Central memory CD4-positive, alpha-beta T cell (primary cell): ENCODE measurements around the gene HTR7.
A peak's percentile ranks its signal among the peaks of the same experiment; 100 is the strongest.

Source experiments
- DNase-seq: peaks from one replicate; pipeline ENCODE4 v3.0.0; 2022

The HTR7 gene

DNA sequence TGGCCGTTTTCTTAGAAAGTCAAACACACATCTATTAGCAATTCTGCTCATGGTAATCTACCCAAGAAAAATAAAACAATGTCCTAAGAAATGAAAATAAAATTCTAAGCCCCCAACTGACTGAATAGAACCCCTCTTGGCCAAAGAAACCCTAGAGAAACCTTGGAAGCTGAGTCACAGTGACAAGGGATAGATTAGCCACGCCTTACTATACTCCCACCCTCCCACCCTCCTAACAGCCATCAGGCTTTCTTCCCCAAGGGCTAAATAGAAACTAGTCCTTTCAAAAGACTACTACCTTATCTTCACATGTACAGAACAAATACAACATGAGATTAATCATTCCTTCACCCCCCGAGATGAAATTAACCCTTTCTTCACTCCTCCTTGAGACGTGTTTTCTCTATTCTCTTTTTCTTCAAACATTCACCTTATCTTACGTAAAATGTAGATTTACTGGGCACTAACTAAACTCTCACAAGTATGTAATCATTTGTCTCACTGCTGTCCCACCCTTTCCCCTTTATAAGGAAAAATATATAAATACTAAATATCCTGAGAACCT is 57.5 kb downstream of the HTR7 start:
- DNase-seq: no peak

DNA sequence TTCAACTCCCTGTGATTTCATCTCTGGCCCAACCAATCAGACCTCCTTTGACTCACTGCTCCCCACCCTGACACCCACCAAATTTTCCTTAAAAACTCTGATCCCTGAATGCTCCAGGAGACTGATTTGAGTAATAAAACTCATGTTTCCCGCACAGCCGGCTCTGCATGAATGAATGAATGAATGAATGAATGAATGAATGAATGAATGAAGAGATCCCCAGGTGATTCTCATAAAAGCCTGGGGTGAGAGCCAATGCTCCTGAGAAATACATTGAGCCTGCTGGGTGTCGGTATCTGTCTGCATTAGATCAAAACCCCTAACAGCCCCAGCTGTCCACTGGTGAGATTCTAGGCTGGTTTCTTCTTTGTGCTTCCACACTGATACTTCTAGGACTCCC is 58.7 kb downstream of the HTR7 start:
- DNase-seq: no peak

DNA sequence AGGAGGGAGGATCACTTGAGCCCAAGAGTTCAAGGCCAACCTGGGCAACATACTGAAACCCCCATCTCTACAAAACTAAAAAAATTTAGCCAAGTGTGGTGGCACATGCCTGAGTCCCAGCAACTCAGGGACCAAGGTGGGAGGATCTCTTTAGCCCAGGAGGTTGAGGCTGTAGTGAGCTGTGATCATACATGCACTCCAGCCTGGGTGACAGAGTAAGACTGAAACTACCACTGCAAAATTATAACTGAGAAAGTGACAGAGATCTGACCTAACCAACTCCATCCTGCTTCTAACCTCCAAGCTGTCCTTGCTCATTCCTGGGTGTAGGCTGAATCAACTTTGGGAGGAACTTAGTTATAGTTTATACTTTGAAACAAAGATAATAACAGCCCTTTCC is 59.4 kb downstream of the HTR7 start:
- DNase-seq: no peak

DNA sequence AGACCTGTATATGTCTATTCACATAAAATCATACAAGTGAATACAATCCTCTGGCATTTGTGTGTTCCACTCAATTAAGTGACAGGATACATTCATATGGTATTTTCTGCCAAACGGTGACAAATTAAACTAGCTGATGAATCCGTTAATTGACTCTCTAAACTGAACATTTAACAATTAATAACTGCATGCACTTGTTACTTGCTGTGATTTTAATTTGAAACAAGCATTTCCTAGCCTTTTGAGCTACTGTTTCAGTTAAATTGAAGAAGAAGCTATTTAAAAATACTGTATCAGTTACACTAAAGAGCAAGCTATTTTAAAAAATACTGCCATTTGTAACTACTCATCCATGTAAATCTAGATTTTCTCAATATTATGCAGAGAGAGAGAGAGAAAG is 67.4 kb downstream of the HTR7 start:
- no peak for DNase-seq

DNA sequence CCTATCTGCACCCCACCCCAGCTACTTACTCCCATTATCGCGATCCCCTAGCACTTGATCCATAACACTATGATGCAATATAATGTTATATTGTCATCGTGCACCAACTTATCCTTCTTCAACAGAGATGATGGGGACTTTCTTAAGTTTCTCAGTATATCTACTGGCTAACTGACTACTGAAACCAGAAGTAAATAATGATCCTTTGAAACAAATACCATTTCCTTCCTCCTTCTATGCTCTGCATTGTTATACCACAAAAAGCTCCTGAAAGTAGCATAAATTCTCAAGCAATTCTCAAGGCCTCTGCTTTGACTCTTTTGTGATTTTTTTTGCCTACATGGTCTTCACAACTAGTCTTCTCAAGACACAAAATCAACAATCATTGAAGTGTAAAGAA is 68.9 kb downstream of the HTR7 start:
- no peak for DNase-seq

DNA sequence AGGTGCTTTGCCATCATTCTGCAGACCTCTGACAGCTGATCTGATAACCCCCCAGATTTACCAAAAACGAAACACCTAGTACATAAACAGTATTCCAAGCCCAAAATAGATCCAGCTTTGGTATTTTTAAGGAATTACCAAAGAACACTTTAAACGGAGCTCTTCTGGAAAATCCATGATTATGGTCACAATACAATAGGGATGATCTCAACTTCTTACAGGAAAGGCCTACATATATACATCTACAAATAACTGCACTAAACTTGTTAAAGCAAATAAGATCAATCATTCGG is 69.7 kb downstream of the HTR7 start:
- no peak for DNase-seq

DNA sequence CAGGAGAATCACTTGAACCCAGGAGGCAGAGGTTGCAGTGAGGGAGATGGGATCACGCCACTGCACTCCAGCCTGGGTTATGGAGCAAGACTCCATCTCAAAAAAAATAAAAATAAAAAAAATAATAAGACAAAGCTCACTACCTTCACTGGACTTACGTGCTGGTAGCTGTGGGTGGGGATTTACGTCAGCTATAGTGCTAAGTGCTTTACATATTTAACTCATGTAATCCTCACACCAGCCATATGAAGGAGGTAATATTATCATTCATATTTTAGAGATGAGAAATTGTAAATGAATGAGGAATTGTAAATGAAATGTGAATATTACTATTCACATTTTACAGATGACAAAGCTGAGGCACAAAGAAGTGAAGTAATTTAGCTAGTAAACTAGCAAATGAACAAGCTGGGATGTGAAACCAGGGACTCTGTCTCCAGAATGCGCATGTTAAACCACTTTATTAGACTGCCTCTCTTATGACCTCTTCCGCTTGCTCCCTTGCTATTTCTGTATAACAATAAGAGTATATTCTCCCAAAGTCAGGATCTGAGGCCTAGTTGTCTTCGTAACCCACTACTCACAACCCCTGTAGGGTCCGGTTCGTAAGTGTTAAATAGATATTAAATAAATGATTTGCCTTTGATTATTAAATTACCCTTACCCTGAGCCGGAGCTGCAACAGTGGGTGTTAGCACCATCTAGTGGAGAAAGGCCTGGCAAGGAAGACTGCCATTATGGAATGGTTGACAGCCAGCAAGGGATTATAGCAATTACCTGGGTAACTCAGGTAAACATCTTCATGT is 70.2 kb downstream of the HTR7 start:
- peak; percentile 2 for DNase-seq

DNA sequence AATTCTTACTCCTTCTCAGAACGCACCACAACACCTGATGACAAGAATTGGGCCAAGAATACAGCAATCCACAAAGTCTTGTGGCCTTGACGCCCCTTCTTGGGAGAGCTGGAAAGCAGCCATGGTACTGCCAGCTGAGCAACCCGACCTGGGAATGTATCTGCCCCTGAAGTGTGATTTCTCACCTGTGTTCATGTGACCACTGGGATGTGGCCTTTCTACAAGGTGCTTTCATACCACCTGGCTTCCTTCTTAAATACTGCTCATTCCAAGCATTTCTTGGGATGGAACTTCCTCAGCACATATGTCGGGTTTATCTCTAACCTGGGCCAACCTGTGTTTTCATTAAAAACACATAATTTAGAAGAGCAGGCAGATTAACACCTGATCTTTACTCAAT is 72.1 kb downstream of the HTR7 start:
- DNase-seq: no peak

DNA sequence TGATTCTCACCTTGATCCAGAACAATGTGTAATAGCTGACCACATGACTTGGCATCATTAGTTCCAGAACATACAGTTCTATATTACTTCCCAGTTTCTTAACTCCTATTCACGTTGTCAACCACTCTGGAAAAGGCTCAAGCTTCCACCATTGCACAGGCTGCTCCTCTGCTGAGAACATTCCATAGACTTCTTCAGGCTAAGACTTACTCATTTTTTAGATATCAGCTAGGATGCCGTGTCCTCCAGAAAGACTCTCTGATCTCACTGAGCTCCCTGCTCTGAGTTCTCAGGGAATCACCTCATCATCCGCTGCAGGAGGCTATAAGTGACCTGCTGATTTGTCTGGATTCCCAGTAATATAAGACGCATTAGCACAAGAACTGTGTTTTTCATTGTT is 73.1 kb downstream of the HTR7 start:
- DNase-seq: no peak

DNA sequence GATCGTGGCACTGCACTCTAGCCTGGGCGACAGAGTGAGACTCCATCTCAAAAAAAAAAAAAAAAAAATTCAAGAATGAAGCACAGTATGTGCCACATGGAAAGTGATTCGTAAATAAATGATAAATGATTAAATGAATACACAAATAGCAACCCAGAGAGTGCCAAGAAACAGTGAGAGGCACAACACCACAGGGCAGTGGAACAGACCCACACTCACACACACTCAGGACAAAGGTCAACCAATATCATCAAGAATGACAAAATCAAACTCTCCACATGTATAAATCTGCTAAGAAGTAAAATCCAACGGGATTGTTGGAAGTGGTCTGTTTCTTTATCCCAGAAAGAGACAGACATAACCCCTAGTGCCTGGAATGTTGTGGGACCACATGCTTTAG is 77.4 kb downstream of the HTR7 start:
- DNase-seq: no peak

DNA sequence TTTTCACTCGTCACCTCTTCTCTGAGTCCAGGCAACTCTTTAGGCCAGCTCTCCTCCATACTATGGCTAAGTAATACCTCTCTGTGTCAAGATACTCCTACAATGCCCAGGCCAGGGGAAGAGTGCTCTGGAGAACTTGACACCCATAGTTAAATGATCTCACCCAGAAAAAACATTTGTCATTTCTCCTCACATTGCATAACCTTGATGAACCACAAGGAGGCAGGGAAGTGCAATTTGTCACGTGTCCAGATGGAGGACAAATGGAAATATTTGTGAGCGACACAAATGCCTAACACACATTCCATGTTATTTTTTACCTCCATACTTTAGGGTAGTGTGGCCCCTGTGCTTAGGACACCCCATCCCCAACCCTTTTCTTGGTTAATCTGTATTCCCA is 78.3 kb downstream of the HTR7 start:
- DNase-seq: no peak

DNA sequence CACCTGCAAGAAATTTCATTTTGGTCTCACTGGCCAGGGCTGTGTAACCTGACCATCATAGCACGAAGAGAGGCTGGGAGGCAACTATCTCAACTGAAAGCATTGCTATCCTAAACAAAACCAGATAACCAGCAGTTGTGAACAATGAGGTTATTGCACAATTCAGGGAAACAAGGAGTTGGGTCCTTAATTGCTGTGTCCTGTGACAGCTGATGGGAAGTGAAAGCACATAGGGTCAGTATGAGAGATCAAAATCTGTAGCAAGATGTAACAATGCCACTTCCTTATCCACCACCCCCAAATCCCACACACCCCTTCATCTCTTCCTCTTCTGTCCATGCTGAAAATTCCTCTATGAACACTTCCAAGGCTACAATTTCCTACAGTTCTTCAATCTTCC is 80.2 kb downstream of the HTR7 start:
- DNase-seq: no peak

DNA sequence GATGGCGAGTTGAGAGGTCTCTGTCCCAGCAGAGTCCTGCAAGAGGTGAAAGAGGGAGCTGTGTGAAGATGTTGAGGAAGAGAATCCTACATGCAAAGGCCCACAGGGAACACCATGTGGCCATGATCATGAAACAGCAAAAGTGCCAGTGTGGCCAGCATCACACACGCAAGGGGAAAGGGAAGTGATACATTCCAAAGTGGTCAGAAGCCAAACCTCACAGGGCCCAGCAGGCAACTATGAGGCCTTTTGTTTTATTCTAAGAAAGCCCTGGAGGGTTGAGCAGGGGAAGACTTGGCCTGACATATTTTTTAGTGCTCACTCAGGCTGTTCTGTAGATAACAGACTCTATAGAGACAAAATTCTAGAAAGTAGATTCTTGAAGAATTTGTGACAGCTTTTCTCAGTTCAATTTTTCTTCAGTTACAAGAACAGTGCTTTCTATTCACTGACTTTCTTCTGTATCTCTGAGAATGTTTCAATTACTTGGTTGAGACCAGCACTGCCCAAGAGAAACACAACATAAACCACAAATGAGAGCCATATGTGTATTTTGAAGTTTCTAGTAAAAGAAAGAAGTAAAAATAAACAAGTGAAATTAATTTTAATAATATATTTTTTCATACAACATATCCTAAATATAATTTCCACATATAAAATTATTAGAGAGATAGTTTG is 82.3 kb downstream of the HTR7 start:
- DNase-seq: no peak

DNA sequence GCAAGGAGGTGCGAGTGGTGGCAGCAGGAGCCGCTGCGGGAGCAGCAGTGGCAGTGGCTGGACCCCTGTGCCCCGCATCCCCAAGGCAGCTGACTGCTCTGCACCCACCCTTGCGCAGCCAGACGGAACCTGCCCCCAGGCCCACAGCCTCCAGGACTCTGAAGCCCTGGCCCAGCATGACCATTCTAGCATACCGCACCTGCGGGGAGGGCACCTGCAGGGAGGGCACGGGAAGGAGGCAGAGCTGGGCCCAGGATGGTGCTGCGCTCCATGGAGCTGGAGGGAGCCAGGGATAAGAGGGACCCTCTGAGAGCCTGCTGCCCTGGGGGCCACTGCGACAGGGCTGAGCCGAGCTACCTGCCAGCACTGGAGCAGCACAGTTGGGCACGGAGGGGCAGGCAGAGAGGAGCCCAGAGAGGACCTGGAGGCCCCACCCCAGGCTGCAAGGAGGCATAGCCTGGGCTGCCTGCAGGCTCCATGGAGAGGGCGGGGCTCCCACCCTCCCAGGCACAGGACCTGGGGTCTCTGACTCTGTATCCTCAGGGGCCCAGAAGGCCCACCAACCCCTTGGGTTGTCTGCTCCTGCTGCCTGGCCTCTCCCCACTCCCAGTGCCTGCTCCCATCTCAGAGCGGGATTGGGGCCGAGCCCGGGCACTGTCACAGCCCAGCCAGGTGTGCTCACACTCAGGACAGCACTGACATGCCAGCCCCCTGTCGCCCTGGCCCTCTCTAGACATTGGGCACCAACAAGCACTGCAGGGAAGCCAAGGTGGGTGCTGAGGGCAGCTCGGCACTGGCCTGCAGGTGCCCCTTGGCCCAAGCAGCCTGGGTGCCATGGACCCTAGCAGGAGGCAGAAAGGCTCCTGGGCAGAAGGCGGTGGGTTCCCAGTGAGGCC is 87.6 kb downstream of the HTR7 start:
- no peak for DNase-seq

DNA sequence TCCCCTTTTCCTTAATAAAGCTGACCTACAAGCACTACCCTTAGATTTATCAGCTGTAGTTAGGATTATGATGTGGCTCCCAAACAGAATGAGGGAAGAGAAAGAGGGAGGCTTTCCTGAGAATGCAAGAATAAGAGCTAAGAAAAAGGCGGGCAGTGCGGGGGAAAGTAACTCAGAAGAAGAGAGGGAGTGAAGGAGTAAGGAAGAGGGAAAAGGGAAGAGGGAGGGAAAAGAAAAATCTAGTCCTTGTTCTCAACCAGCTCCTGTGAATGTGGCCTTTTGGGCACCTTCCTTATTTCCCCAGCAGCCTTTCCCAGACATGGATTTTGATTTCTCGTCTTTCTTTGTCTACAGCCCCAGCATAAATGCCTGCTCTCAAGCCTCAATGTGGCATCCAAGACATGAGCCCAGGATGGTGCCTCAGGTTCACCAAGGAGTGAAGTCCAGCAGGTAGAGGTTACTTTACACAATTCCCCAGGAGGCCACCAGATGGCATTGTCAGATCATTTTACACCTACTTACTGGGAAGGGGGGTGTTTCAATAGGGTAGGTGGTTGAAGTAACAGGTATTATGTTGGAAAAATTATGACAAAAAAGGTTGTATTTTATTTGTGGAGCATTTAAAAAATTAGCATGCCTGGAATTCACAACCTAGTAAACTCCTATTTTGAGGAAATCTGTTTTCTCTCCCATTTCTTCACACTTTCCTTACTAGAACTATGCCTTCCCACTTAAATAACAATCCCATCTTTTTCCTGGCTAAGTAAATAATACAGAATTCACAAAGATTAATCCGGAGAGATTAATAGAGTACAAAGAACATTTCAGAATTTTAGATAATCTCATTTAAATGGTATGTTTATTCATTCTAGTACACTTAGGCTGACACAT is 106.5 kb downstream of the HTR7 start:
- DNase-seq: peak; percentile 12

DNA sequence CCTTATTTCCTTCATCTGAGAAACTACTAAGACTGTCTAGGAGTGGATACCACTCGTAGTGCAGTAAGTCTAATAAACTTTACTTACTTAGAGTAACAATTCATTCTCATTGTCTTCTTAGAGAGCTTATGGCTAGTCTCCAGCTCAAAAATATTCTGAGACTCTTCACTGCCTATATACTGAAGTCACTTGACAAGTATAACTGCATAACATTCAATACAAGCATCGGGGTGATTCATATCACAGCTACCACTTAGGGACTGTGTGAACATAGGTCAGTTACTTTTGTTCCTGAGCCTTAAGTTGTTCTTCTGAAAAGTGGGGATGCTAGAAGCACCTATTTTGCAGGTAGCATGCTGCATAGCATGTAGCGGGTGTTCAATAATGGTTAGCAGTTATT is 111.0 kb downstream of the HTR7 start:
- no peak for DNase-seq

DNA sequence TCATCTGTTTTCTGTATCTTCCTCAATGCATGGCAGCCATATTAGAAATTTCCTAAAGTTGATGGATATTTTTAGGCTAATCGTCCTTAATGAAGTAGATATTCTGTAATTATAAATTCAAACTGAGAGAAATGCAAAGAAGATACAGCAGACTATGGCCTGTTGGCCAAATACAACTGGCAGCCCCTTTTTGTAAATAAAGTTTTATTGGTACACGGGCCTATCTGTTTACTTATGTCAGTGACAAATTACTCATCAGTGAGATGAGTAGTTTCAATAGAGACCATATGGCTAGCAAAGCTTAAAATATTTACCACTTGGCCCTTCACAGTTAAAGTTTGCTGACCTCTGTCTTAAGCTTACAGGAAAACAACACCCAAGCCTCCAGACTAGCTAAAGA is 112.3 kb downstream of the HTR7 start:
- DNase-seq: no peak

DNA sequence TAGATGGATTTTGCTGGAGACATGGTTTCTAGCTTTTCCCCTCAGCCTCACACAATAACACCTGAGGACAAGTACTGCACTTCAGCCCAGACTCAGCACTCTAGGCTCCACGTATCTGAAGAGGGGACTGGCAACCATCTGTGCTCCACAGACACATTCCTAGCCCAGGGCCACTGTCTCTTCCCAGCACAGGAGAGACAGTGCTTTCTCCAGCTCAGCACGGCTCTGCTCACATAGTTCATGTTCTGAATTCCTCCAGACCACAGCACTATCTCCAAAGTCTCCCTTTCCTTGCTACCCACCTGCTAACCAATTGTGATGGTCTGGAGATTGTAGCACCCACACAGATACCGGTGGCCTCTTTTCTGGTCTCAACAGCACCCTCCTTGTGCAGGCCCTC is 114.5 kb downstream of the HTR7 start:
- DNase-seq: no peak

DNA sequence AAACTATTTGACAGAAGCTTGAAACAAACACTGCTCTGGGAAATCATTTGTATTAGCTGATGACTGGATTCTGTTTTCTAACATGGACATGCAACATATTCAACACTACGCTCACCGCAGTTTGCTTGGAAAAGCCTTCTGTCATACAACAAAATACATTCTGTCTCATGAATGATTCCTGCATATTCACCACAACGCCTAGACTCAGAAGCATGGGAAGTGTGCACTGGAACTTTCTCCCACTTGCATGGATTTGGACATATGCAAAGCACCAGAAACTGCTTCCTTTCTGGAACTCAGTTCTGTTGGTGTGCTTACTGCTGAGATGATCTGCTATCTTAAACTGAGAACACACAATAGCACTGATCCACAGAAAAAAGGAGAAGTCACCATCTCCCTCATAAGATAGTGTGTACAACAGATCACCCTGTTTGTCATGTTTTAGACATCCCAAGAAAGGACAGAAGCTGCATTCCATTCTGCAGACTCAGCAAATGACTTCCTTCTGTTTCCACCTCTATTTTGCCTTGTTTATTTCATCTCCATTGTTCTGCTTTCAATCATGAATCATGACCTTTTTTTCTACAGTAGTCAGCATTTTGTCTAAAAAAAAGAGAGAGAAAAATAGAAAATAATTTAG is 115.8 kb downstream of the HTR7 start:
- no peak for DNase-seq

DNA sequence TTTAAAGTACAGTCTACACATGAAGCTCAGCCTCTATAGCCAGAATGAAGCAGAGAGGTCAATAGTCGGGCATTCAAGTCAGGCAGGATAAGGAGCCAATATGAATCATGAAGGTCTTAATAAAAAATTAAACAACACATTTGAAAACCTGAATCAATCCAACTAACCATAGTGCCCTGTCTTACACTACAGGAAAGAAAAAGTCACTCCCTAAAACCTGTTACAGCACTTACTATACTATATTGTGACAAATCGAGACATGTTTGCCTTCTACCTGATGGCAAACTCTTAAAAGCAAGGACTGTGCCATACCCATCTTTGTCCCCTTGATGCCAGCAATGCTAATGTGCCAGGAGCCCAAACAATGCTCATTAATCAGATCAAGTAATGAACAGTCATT is 117.6 kb downstream of the HTR7 start:
- DNase-seq: no peak

DNA sequence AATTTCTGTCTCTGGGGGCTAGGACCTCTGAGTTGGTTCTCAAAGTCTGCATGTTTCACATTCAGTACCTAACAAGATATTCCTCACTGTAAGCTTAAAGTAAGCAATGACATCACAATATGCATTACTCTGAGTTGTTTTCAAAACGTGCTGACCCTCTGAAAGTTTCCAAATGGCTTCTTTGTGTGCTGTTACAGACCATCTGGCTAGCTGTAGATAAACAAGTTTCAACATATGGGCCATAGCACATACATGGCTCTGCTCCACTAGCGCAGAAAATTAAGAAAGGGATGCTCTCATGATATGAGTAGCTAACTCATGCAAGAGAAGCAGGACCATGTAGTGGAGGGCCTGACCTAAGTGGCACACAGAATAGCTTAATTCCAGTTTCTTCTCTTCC is 119.0 kb downstream of the HTR7 start:
- no peak for DNase-seq

DNA sequence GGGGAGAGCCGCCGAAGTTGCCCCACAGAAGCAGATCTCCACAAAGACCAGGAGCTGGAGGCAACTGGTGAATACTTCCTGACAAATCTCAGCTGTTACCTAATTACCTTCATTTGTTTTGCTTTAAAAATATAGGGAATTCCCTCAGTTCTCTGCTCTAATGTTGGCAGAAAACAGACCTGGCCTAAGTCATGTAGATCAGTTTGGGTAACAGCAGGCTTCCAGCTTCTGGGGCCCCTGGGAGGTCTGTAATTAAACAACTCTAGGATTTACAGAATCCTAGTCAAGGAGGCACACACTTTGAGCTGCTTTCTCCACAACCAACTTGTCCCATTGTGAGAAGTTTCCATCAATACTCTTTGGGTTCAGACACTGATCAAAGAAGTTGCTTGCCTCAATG is 123.4 kb downstream of the HTR7 start:
- no peak for DNase-seq
